ENCODE measurements around the gene PCTP.

PCTP gene

DNA sequence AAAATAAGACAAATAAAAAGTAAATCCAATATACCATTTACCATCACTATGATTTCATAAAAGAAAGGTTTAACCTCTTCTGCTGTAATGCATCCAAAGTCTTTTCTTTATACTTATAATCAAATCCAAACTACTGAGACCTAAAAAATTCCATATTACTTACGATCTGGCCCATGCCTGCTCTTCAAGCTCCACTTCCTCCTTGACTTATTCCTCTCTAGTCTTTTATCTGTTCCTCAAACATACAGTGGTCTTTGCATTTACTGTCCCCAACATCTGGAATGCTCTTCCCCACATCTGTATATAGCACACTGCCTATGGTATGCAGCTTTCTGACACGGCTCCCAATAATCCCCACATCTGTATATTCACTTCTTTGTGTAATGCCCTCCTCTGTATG, 33.8 kb downstream of the PCTP start:
- in situ Hi-C loops (cut with MboI; ENCODE audit: low sequenced_read_pairs) = no loop called here

DNA sequence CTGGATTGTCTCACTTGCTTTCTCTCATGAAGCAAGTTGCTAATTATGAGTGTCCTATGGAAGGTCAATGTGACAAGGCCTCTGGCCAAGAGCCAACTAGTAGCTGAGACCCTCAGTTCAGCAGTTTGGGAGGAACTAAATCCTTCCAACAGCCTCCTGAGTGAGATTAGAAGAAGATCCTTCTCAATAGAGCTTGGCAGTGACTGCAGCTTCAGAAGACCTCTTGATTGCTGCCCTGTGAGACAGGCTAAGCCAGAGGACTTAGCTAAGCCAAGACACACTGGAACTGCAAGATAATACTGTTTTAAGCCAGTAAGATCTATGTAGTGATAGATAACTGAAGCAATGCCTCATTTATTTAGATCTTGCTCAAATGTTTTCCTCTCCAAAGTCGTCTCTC, 34.3 kb downstream of the PCTP start:
- in situ Hi-C loops (cut with MboI; ENCODE audit: low sequenced_read_pairs) = no loop called here

DNA sequence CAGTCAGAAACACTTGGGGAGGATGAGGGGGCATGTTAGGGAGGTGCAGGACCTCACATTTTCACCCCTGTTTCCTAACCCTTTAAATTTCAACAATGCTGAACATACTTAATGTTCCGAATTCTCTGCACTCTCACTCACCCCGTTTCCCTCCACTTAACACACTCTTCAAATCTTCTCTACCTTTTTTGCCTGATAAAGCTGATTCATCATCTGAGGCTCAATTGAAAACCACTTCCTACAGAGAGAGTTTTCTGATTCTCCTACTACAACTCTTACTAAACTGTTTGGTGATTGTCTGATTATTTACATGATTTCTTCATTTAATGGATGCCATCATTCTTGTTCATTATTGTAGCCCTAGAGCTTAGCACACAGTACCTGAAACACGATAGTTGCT, 42.4 kb downstream of the PCTP start:
- in situ Hi-C loops (cut with MboI; ENCODE audit: low sequenced_read_pairs) = no loop called here

DNA sequence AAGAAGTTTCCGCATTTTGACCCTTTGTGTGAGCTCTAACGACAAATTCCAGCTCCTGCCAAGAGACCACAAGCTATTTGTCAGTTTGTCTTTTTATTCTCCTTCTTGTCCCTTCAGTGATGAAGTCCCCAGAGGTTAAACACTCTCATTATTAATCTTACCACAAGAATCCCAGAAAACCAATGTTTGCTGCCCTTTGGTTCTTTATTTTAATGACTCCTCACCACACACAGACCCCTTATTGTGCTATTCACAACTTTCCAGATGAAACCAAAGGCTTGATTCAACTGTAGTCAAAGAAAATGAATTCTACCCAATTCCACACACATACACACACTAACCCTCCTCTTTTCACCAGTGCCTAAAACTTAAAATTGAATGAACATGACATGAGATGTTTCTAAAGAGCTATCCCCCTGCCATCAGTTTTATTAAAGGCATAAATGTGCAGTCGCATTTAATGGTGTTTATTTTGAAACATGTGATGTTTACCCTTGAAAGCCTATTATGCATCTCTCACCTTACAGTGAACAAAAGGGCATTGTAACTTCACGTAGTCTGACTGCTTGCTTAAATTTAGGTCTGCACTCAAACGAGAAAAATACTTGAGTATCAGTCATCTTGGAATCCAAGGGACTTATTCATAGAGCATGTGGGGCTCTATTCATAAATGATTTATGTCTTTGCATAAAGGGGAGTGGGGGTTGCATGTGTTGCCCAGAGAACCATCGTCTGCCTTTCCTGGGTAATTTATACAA, 44.1 kb downstream of the PCTP start:
- in situ Hi-C loops (cut with MboI; ENCODE audit: low sequenced_read_pairs) = no loop called here

DNA sequence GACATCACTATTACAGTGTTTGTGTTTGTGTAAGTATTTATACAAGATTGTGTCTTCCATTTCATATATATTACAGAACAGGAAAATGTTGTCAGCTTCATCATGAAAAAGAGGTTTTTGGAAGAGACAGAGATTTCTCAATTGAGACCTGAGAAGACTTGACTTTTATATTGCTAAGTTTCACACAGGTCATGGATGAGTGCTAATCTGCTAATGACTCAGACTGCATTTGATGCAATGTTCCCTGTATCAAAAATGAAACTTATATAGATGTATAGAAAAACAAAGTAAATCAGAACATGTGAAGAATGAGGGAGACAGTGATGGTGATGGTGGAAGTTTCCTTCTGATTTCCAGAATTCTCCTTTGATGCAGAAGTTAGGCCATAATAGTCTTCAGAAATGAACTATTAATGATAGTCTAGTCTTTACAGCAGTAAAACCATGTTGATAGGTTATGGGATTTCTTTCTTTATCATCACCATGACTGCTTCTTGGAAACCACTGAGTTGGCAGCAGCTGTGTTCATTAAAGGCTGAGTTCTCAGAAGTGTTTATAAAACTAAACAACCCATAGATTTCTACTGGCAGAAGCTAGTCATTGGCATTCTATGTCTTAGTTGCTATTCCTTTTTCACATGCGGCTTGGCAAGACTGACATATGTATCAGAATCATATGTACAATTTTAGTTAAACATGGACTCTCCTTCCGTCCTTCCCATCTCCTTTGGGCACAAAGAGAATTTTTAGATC, 56.1 kb downstream of the PCTP start:
- in situ Hi-C loops (cut with MboI; ENCODE audit: low sequenced_read_pairs) = no loop called here

DNA sequence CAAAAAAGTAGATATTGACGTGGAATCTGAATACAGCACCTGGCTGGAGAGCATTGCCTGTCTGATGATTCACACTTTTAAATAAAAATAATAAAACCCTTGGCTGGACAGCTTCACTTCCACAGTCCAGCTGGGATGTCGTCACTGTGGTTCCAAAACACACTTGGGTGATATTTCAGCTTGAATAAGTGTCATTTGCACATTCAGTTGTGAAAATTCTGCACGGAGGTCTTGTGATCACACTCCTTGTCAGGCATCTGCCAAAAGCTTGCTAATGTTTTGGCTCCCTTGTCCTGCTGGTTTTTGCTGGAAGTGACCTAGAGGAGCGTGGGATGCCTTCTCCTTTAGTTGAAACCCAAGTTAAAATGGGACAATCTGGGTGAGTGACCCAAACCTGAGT, 60.7 kb downstream of the PCTP start:
- in situ Hi-C loops (cut with MboI; ENCODE audit: low sequenced_read_pairs) = no loop called here

DNA sequence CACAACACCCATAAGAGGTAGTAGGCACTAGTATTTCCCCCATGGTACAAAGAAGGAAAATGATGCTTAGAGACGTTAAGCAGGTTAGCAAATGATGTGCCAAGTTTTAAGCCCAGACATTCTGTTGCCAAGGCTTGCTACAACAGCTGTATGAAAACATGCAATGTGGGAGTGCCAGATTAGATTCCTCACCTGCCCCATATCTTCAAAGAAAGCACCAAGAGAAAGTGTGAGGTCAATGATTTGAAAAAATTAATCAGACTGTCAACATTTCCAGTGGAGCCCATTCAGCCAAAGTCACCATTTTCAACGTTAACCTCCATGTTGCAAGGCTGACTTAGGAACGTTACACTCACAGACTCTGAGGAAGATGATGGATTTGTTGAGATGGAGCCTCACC, 61.5 kb downstream of the PCTP start:
- in situ Hi-C loops (cut with MboI; ENCODE audit: low sequenced_read_pairs) = no loop called here

DNA sequence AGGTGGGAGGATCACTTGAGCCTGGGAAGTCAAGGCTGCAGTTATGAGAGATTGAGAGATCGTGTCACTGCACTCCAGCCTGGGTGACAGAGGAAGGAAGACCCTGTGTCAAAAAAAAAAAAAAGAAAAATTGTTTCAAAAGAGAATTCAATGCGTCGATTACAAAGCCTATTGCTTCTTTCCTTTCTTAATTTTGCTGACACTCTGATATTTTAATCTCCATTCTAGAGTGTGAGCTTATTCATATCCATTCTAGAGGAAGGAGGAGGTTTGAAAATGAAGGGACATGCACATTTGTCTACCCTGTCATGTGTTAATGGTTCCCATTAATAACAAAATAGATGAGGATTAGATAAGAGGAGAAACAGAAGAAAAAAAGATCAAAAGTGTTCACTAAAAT, 63.1 kb downstream of the PCTP start:
- in situ Hi-C loops (cut with MboI; ENCODE audit: low sequenced_read_pairs) = no loop called here

DNA sequence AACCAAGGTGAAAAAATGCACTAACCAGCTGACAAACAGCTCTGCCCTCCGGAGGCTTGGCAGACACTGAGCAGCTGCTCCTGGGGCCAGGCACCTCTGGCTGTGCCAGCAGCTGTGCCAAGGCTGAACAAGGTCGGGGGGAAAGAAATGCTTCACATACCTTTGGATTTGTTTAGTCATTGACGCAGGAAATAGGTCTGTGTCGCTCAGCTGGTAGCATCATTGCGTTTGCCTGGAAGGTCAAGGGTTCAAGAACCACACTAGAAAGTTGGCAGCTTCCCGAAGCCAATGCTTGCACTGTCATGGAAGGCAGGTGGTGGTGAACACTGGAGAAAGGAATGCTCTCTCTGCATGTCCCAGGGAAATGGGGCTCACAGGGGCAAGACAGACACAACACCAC, 63.5 kb downstream of the PCTP start:
- in situ Hi-C loops (cut with MboI; ENCODE audit: low sequenced_read_pairs) = no loop called here

DNA sequence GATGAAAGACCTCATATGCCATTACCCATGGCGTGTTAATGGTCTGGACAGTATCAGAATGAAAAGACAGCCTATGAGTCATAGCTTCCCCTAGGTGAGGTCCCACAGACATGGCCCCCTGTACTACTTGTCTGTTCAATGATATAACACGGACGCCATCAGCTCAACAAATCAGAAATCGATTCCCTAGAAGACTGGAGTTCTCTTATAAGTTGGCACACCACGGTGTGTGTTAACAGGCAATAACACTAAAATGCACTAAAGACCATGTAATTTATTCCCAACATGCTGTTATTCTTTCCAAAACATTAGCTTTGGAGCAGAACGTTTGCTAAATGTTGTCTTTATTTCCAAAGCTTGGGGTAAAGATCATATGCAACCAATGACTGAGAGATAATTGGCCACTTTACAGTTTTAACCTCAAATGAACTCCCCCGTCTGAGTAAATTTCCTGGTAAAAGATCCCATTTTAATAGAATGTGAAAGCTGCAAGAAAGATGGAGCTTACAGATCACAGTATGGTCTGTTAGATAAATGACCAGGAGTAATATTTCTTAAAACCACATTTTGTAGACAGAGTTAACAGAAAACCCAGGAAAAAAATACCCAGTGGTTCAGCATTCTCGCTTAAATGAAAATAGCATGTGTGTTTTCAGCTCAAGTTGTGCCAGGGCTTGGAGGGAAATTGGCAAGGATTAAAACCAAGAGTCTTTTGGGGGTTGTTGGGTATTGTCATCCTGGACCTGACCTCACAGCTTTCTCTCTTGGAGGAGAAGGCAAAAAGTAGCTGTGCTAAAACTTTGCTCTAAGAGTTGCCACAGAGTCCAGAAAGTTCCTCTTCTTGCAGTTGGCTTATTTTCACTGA, 65.9 kb downstream of the PCTP start:
- in situ Hi-C loops (cut with MboI; ENCODE audit: low sequenced_read_pairs) = no loop called here

DNA sequence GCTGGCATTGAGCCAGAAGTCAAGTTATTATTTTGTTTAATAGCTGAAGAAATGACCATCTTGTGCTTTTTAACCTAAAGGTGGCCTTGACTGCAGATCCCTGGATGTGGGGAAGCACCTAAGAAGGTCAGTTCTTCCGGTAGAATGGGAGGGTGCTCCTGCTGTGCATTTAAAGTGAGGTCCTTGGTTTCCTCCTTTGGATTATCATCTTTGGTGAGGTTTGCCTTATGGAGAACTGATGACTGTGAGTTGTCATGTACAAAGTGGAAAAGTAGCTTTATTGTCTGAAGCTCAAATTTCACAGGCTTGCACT, 66.5 kb downstream of the PCTP start:
- in situ Hi-C loops (cut with MboI; ENCODE audit: low sequenced_read_pairs) = no loop called here

DNA sequence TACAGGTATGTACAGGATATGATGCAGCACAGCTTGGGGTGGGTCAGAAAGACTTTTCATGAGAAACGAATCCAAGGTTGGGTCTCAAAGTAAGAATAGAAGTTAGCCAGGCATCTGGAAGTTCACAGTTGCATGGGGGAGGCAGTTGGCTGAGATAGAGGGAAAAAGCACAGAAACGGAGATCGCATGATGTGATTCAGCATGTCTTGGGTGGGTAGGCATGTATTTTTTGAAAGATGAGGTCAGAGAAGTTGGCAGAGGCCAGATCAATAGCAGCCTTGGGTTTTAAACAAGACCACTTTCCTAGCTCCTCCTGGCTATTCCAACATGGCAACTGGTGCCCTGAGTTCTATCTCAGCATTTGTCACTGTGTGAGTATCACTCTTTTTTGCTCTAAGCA, 67.2 kb downstream of the PCTP start:
- in situ Hi-C loops (cut with MboI; ENCODE audit: low sequenced_read_pairs) = no loop called here

DNA sequence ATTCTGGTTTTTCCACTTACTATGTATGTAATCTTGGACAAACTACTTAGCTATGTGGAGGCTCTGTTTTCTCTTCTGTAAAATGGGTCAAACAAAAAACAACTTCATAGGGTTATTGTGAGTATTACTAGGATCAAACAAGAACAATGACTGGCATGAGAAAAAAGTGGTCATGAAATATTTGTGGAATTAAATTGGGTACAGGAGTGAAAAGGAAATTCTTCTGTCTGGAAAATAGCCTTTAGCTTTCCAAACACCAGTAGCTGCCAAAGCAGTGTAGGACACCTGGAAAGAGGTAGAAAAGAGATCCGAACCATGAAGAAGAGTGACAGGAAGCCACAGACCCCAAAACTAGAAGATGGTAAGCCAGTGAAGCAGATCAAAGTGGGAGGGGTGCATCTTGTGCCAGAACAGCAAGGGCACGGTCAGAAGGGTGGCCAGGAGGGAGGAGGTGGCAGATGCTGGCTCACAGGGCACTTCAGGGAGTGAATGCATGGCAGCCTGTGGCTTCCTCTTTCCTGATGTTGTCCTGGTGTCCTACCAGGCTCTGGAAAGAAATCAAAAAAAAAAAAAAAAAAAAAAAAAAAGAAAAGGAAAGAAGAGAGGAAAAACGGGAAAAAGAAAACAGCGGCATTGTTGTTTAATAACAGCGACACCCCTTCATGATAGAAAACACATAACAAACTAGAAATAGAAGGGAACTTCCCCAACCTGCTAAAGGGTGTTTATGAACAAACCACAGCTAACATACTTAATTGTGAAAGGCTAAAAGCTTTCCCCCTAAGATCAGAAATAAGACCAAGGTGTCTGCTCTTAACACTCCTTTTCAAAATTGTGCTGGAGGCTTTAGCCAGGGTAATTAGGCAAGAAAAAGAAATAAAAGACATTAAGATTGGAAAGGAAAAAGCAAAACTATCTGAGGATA, 67.9 kb downstream of the PCTP start:
- in situ Hi-C loops (cut with MboI; ENCODE audit: low sequenced_read_pairs) = no loop called here

DNA sequence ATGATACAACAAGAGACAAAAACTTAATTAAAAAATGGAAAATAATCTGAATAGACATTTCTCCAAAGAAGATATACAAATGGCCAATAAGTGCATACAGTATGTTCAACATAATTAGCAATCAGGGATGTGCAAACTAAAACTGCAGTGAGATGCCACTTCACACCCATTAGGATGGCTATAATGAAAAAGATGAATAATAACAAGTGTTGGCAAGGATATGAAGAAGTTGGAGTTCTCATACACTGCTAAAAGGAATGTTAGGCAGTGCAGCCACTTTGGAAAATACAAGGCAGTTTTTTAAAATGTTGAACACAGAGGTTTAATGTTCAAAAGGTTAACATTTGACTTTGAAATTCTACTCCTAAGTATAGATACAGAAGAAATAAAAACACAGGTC, 69.8 kb downstream of the PCTP start:
- in situ Hi-C loops (cut with MboI; ENCODE audit: low sequenced_read_pairs) = no loop called here

DNA sequence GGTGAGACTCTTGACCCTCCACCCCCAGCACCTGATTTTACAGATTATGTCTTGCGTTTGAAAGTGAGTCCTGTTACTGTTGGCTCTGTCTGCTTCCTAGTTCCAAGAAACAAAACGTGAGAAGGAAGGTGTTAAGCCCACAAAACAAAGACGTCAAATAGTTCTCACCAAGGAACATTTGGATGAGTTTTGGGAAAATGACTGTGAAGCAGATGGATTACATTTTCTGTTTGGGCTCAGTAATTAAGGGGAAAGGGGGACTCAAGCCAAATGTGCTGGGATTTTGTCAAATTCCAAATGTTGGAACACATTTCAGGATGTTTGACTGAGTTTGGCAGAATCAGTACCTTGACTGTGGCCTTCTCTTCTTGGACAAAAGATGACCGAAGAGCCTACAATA, 71.2 kb downstream of the PCTP start:
- in situ Hi-C loops (cut with MboI; ENCODE audit: low sequenced_read_pairs) = no loop called here

DNA sequence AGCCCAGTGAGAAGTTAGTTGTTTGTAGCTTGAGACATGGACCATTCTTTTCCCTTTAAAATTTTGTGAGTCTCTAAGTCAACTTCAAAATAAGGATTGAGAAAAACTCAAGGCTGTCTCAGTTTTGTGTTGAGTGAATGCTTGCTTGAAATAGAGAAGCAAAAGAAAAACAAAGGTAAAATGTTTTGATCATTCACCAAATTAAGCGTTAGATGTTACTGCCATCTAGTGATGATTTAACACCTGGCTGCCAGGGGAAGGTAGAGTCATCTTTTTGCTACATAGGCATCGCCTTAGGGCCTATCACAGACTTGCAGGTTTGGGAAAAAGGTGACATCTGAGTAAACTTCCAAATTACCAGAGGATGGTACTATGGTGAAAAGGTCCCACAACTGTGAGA, 74.4 kb downstream of the PCTP start:
- in situ Hi-C loops (cut with MboI; ENCODE audit: low sequenced_read_pairs) = no loop called here

Measured in HL-60/S4 (cell line).